Panc1 (cell line): ENCODE results near the gene ADAD1.

Source experiments
- CTCF ChIP-seq: fragments of 450-650 bp; IDR thresholded peaks from 2 replicates; pipeline ENCODE4 v1.5.1; 2017; ENCODE audit warnings: mild to moderate bottlenecking
- REST ChIP-seq, 2 experiments: IDR thresholded peaks; 2 replicates each; pipeline ENCODE4 v1.6.1; 2011 to 2012; ENCODE audit warnings: low read depth in 2 of 2, control low read depth in 1 of 2, low read length in 1 of 2, mild to moderate bottlenecking in 1 of 2, moderate library complexity in 1 of 2; ENCODE audit not compliant: insufficient read depth in 1 of 2

- no peak for TF ChIP-seq CTCF
- no peak for TF ChIP-seq REST (IDR thresholded peaks at IDR 0.05; ENCODE audit: insufficient read depth in 1 of 2, low read depth in 2 of 2, low read length in 1 of 2)
These were observed 52.5 kb downstream of the ADAD1 start for GRCh38 chr4:122431351-122431750.
